A673 (cell line): ENCODE data around the gene SORCS3. TPM values are rescaled to one million over a fixed set of nuclear protein-coding genes. Genes with fewer than 3 reads are reported as not detected.

Experiments used
- BruUV-seq: library from RNA; stranded (reverse); fragments of 400-500 nt; replicated peaks from 2 replicates; lab custom pipeline; 2021; lab: Mats Ljungman, UMichigan
- CTCF ChIA-PET: fragments of 300-600 bp; sonication (Branson Sonifier 250); formaldehyde crosslinking; loops from one replicate; lab custom pipeline; 2022; ENCODE audit warnings: antibody characterized with exemption; lab: Charles Lee
- POLR2A ChIA-PET: fragments of 300-600 bp; sonication (Branson Sonifier 250); formaldehyde crosslinking; loops from one replicate; lab custom pipeline; 2022; ENCODE audit warnings: antibody characterized with exemption; ENCODE audit not compliant: low non-redundant PET; lab: Charles Lee
- DNase-seq: peaks from one replicate; pipeline ENCODE4 v3.0.0-alpha.2; 2015; ENCODE audit warnings: low spot score
- H3K27ac ChIP-seq: fragments of 200-600 bp; sonication (generic); 2 replicates; pipeline ENCODE4 v1.5.1; 2016; ENCODE audit warnings: mixed run types, low read depth, mild to moderate bottlenecking, mixed read lengths, antibody characterized with exemption, low read length; ENCODE audit not compliant: poor library complexity, severe bottlenecking
- H3K27me3 ChIP-seq: fragments of 200-600 bp; sonication (generic); replicated peaks from 2 replicates; pipeline ENCODE4 v1.6.1; 2017; ENCODE audit warnings: mixed run types, low read depth, mild to moderate bottlenecking, mixed read lengths, antibody characterized with exemption, low read length; ENCODE audit not compliant: insufficient read depth, poor library complexity
- H3K36me3 ChIP-seq: fragments of 200-600 bp; sonication (generic); 2 replicates; pipeline ENCODE4 v1.6.1; 2016; ENCODE audit warnings: mixed run types, mild to moderate bottlenecking, mixed read lengths, antibody characterized with exemption, low read length; ENCODE audit not compliant: insufficient read depth, poor library complexity, severe bottlenecking
- H3K4me1 ChIP-seq: fragments of 200-600 bp; sonication (generic); 2 replicates; pipeline ENCODE4 v1.6.1; 2017; ENCODE audit warnings: mixed run types, mild to moderate bottlenecking, mixed read lengths, antibody characterized with exemption, low read length; ENCODE audit not compliant: insufficient read depth, poor library complexity, severe bottlenecking
- H3K4me3 ChIP-seq: fragments of 200-600 bp; sonication (generic); 2 replicates; pipeline ENCODE4 v1.5.1; 2016; ENCODE audit warnings: low read depth, mixed run types, mild to moderate bottlenecking, mixed read lengths, low read length; ENCODE audit not compliant: poor library complexity, severe bottlenecking
- H3K9me3 ChIP-seq: fragments of 200-600 bp; sonication (generic); 2 replicates; pipeline ENCODE4 v1.6.1; 2016; ENCODE audit warnings: mixed run types, low read depth, mild to moderate bottlenecking, mixed read lengths, antibody characterized with exemption, low read length; ENCODE audit not compliant: poor library complexity, severe bottlenecking
- EZH2 ChIP-seq: fragments of 200-600 bp; sonication (generic); IDR thresholded peaks from 2 replicates; pipeline ENCODE4 v1.6.1; 2017; ENCODE audit warnings: borderline replicate concordance, low read depth, mild to moderate bottlenecking, mixed read lengths, antibody characterized with exemption, low read length; ENCODE audit not compliant: poor library complexity, severe bottlenecking
- intact Hi-C: fragments of 100-400 bp; cut with micrococcal nuclease; formaldehyde crosslinking; loops from one replicate; pipeline ENCODE4 v1.10.0; 2022; ENCODE audit not compliant: unreplicated experiment
- total RNA-seq: library from RNA; stranded (reverse); gene quantifications from 2 replicates; pipeline ENCODE4 v1.2.3, GENCODE V29; 2021
- TF ChIP-seq, protein P1 (sequence below): fragments of 300-800, 200-600 bp; sonication (generic); conservative IDR thresholded peaks from 2 replicates; pipeline ENCODE4 v1.5.1; 2017; ENCODE audit warnings: low read depth, mild to moderate bottlenecking, antibody characterized with exemption, low read length, moderate library complexity, mixed read lengths

SORCS3 gene
- total RNA-seq, 1 experiment from 2014 or later: not detected

GRCh38 chr10:104908581-104908980, 267.5 kb downstream of the SORCS3 start:
- Histone ChIP-seq H3K9me3 (no peaks in the 10 kb centered on the region), H3K4me3 (no peak overlapping the region), H3K36me3 (no peaks in the 10 kb centered on the region), H3K4me1 (no peaks in the 10 kb centered on the region), H3K27me3 (peaks cover 54% of the 10 kb centered on the region), H3K27ac (no peak overlapping the region)
- no peak for DNase-seq
- TF ChIP-seq, protein P1, sequence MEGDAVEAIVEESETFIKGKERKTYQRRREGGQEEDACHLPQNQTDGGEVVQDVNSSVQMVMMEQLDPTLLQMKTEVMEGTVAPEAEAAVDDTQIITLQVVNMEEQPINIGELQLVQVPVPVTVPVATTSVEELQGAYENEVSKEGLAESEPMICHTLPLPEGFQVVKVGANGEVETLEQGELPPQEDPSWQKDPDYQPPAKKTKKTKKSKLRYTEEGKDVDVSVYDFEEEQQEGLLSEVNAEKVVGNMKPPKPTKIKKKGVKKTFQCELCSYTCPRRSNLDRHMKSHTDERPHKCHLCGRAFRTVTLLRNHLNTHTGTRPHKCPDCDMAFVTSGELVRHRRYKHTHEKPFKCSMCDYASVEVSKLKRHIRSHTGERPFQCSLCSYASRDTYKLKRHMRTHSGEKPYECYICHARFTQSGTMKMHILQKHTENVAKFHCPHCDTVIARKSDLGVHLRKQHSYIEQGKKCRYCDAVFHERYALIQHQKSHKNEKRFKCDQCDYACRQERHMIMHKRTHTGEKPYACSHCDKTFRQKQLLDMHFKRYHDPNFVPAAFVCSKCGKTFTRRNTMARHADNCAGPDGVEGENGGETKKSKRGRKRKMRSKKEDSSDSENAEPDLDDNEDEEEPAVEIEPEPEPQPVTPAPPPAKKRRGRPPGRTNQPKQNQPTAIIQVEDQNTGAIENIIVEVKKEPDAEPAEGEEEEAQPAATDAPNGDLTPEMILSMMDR: no peak
- TF ChIP-seq EZH2: no peak
- POLR2A ChIA-PET: no interaction called here
- intact Hi-C loops: no loop called here
- CTCF ChIA-PET: no interaction called here
- BruUV-seq: no TSS peak

DNA sequence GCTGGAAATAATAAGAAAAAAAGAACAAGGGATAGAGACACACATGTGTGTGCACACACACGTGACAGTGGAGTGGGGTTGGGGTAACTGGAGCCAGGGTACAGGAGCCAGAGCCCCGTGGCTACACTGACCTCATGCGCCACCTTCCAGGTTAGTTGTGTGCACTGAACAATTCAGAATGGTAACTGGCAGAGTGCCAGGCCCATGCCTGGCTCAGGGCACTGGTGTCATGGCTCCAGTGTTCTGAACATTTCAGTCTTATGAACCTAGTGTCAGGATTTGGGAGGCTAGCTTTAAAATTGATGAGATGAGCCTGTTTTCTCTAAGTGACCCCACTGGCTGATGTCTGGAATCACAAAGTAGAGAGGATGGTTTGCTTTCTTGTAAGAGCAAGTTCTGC, 269.6 kb downstream of the SORCS3 start:
- BruUV-seq: no TSS peak
- CTCF ChIA-PET: no interaction called here
- intact Hi-C loops: no loop called here
- H3K36me3 ChIP-seq: no peaks in the 10 kb centered on the region
- H3K27me3 ChIP-seq: peaks cover 33% of the 10 kb centered on the region
- no peak for TF ChIP-seq EZH2
- TF ChIP-seq, protein P1: no peak
- H3K27ac ChIP-seq: no peak overlapping the region
- POLR2A ChIA-PET: no interaction called here
- DNase-seq: no peak
- no peaks in the 10 kb centered on the region for H3K9me3 ChIP-seq
- H3K4me1 ChIP-seq: no peaks in the 10 kb centered on the region
- H3K4me3 ChIP-seq: no peak overlapping the region

GRCh38 chr10:104913390-104913789, 272.3 kb downstream of the SORCS3 start:
- Histone ChIP-seq H3K4me3 (no peak overlapping the region), H3K36me3 (no peaks in the 10 kb centered on the region), H3K9me3 (no peaks in the 10 kb centered on the region), H3K27me3 (peaks cover 11% of the 10 kb centered on the region), H3K4me1 (no peaks in the 10 kb centered on the region), H3K27ac (no peak overlapping the region)
- no peak for DNase-seq
- TF ChIP-seq, protein P1: no peak
- no peak for TF ChIP-seq EZH2
- intact Hi-C loops: no loop called here
- ChIA-PET CTCF (no interaction called here), POLR2A (no interaction called here)
- no TSS peak for BruUV-seq
